RWPE2 (cell line): ENCODE measurements around the gene KCNMA1.

ENCODE experiments used
- ATAC-seq: fragments of 200-7000 bp; cut with Tn5 transposase; 3 replicates; pipeline ENCODE4 v1.9.1; 2021; ENCODE audit warnings: low read depth
- DNase-seq: peaks from one replicate; pipeline ENCODE4 v3.0.0-alpha.2; 2020; ENCODE audit warnings: low spot score
- H3K27ac ChIP-seq: fragments of 450-650 bp; 2 replicates; pipeline ENCODE4 v1.5.1; 2017; ENCODE audit warnings: mild to moderate bottlenecking; ENCODE audit not compliant: poor library complexity, severe bottlenecking
- H3K27me3 ChIP-seq: fragments of 250-450 bp; sonication (Bioruptor Pico); 2 replicates; pipeline ENCODE4 v1.5.1; 2021; ENCODE audit warnings: mild to moderate bottlenecking, moderate library complexity; ENCODE audit not compliant: insufficient read depth, poor library complexity, severe bottlenecking
- H3K36me3 ChIP-seq: fragments of 250-450 bp; sonication (Bioruptor Pico); 2 replicates; pipeline ENCODE4 v1.5.1; 2020; ENCODE audit warnings: low read depth, mild to moderate bottlenecking, moderate library complexity
- H3K4me1 ChIP-seq: fragments of 250-450 bp; sonication (Bioruptor Pico); 2 replicates; pipeline ENCODE4 v1.5.1; 2021; ENCODE audit warnings: mild to moderate bottlenecking, moderate library complexity; ENCODE audit not compliant: insufficient read depth, poor library complexity, severe bottlenecking
- H3K4me3 ChIP-seq: fragments of 250-450 bp; sonication (Bioruptor Pico); 2 replicates; pipeline ENCODE4 v1.5.1; 2021; ENCODE audit warnings: mild to moderate bottlenecking, moderate library complexity; ENCODE audit not compliant: severe bottlenecking
- H3K9me3 ChIP-seq: fragments of 250-450 bp; sonication (Bioruptor Pico); 2 replicates; pipeline ENCODE4 v1.5.1; 2021; ENCODE audit warnings: mild to moderate bottlenecking, moderate library complexity; ENCODE audit not compliant: severe bottlenecking
- TF ChIP-seq, protein P1 (sequence below): fragments of 450-650 bp; IDR thresholded peaks from one replicate; pipeline ENCODE4 v1.5.1; 2017; ENCODE audit warnings: mild to moderate bottlenecking, moderate library complexity; ENCODE audit not compliant: poor library complexity, severe bottlenecking

KCNMA1 gene

DNA sequence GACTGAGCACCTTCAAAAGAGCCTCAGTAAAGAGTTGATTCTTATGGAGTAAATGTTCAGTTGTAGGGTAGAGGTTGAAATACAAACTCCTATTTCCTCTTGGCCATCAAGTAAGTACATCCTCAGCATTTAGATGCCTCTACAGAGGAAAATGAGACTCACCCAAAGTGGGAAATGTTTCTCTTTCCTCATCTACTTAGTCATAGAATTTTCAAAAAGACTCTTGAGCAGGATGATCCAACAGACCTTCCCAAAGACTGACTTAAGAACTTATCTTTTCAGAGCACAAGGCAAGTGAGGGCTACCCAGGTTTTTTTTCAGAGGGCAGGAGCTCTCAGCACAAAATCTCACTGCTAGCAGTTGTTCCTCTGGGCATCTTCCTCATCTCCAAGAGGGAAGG, 449.1 kb downstream of the KCNMA1 start:
- DNase-seq (no peak), ATAC-seq (no peak)
- H3K4me1 ChIP-seq, result peaks cover 9% of the 10 kb centered on the region
- H3K9me3 ChIP-seq, result no peaks in the 10 kb centered on the region
- no peaks in the 10 kb centered on the region for H3K27me3 ChIP-seq
- TF ChIP-seq, protein P1, sequence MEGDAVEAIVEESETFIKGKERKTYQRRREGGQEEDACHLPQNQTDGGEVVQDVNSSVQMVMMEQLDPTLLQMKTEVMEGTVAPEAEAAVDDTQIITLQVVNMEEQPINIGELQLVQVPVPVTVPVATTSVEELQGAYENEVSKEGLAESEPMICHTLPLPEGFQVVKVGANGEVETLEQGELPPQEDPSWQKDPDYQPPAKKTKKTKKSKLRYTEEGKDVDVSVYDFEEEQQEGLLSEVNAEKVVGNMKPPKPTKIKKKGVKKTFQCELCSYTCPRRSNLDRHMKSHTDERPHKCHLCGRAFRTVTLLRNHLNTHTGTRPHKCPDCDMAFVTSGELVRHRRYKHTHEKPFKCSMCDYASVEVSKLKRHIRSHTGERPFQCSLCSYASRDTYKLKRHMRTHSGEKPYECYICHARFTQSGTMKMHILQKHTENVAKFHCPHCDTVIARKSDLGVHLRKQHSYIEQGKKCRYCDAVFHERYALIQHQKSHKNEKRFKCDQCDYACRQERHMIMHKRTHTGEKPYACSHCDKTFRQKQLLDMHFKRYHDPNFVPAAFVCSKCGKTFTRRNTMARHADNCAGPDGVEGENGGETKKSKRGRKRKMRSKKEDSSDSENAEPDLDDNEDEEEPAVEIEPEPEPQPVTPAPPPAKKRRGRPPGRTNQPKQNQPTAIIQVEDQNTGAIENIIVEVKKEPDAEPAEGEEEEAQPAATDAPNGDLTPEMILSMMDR, result no peak
- no peaks in the 10 kb centered on the region for H3K36me3 ChIP-seq
- H3K27ac ChIP-seq, result no peak overlapping the region
- H3K4me3 ChIP-seq, result no peak overlapping the region

DNA sequence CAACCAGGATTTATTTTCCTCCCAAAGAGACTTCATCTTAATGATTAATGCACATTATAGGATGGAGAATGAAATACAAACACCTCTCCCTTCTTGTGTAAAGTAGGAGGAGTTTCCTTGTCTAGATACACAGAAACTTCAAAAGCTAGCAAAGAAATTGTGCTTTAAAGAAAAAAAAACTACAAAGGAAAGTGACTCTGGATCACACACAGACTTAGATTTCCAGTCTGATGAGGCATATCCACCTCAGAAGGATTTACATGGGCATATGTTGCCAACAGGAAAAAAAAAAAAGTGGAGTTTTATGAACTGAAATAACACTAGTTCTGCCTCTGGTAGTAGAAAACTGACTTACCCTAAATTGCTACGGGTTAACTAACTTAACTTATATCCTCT, 449.6 kb downstream of the KCNMA1 start:
- H3K27ac ChIP-seq, result no peak overlapping the region

DNA sequence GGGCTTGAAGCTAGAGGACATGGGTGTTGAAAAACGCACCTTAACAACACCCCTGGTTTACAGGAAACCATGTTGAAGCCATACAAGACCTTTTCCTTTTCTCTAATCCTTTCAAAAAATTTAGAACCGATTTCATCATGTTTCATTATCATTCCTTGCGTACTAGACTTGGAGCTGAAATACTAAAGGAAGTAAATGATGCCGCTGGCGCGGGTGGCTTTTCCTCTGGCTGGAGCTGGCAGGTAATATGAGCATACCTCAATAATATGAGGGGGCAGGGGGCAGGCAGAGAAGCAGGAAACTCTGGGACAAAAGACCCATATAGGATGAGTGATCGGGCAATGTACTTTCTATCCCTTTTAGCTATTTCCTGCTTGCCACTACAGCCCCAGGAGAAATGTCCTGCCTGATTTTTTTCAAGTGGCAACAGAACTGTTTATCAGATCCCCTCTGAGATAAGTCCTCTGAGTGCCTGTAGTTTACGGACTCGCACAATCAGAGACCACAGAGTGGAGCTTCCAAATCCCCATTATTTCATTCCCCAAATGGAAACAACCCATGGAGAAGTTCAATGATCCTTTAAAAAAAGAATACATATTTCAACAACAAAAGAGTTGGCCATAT, 450.1 kb downstream of the KCNMA1 start:
- Histone ChIP-seq H3K9me3 (no peaks in the 10 kb centered on the region), H3K27ac (no peak overlapping the region), H3K4me1 (peaks cover 7% of the 10 kb centered on the region), H3K27me3 (no peaks in the 10 kb centered on the region), H3K4me3 (no peak overlapping the region), H3K36me3 (no peaks in the 10 kb centered on the region)
- ATAC-seq, result no peak
- TF ChIP-seq, protein P1, result no peak
- no peak for DNase-seq

More for the DNA sequence above, 449.6 kb downstream of the KCNMA1 start:
- ATAC-seq, result no peak
- DNase-seq, result no peak
- Histone ChIP-seq H3K4me3 (no peak overlapping the region), H3K27me3 (no peaks in the 10 kb centered on the region), H3K9me3 (no peaks in the 10 kb centered on the region), H3K36me3 (no peaks in the 10 kb centered on the region), H3K4me1 (peaks cover 9% of the 10 kb centered on the region)
- TF ChIP-seq, protein P1, result no peak

DNA sequence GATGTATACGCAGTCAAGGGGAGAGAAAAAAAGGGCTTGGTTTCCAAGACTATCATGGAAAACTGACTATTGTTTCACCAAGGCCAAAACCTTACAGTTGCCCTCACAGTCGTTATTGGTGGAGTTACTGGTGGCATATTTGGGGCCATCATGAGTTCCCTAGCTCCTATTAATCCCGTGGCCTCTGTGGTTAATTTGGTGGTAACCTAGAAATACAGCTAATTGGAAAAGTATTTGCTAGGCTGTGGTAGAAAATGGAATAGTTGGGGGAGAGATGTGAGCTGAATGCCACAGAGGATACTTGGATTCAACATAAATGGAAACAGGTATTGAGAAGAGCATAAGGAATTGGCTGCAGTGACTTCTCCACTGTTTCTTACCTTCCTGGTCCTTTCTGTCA, 450.7 kb downstream of the KCNMA1 start:
- Histone ChIP-seq H3K36me3 (no peaks in the 10 kb centered on the region), H3K27ac (no peak overlapping the region), H3K9me3 (no peaks in the 10 kb centered on the region), H3K4me3 (no peak overlapping the region), H3K4me1 (peaks cover 5% of the 10 kb centered on the region), H3K27me3 (no peaks in the 10 kb centered on the region)
- TF ChIP-seq, protein P1, result no peak
- DNase-seq (no peak), ATAC-seq (no peak)

DNA sequence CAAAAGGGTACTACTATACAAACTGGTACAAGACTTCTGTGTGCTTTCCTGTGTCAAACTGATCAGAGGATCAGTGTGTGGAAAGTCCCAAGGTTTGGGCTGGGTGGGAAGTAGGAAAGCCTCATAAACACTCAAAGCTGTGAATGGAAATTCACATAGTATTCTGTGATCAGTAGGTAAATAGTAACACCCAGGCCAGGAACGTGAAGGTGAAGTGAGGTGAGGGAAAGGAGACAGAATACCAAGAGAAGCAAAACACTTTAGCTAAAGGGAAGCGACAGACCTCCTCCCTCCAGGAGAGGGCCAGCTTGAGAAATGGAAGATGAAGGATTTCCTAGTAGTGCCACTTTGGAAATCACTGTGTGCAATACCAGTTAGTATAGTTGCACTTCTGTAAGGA, 451.9 kb downstream of the KCNMA1 start:
- ATAC-seq (no peak), DNase-seq (no peak)
- TF ChIP-seq, protein P1, result no peak

More for the DNA sequence above, 451.9 kb downstream of the KCNMA1 start:
- no peaks in the 10 kb centered on the region for H3K27me3 ChIP-seq
- no peaks in the 10 kb centered on the region for H3K9me3 ChIP-seq
- H3K36me3 ChIP-seq, result no peaks in the 10 kb centered on the region
- H3K4me1 ChIP-seq, result peaks cover 5% of the 10 kb centered on the region
- no peak overlapping the region for H3K4me3 ChIP-seq
- H3K27ac ChIP-seq, result no peak overlapping the region
